Endothelial cell of umbilical vein (primary cell): ENCODE data around the gene UNC119B. TPM values are rescaled to one million over a fixed set of nuclear protein-coding genes. Genes with fewer than 3 reads are reported as not detected.
A peak's percentile ranks its signal among the peaks of the same experiment; 100 is the strongest.

Source experiments
- BruUV-seq: library from RNA; stranded (reverse); fragments of 400-500 nt; replicated peaks from 2 replicates; lab custom pipeline; 2021; lab: Mats Ljungman, UMichigan
- CTCF ChIA-PET: fragments of 300-600, 350-600 bp; sonication (Branson Sonifier 250); formaldehyde crosslinking; loops from one replicate; lab custom pipeline; 2021; ENCODE audit warnings: antibody characterized with exemption, inconsistent platforms; lab: Charles Lee
- POLR2A ChIA-PET: fragments of 300-600, 350-600 bp; sonication (Branson Sonifier 250); formaldehyde crosslinking; loops from one replicate; lab custom pipeline; 2021; ENCODE audit warnings: antibody characterized with exemption, inconsistent platforms; lab: Charles Lee
- DNase-seq: peaks from one replicate; pipeline ENCODE4 v3.0.0-alpha.2; 2011; ENCODE audit warnings: low read depth, low spot score
- FAIRE-seq: peaks from 2 replicates; lab custom pipeline; 2011; peaks lifted over from hg19 to GRCh38; lab: Jason Lieb, UNC
- H2AFZ ChIP-seq: 2 replicates; pipeline ENCODE4 v1.6.0; 2012; ENCODE audit warnings: low read depth, low read length, control low read depth, inconsistent platforms
- H3K27ac ChIP-seq: 2 replicates; pipeline ENCODE4 v1.5.1; 2011; ENCODE audit warnings: low read depth, mild to moderate bottlenecking, control low read depth, low read length, moderate library complexity; ENCODE audit not compliant: insufficient read depth
- H3K27me3 ChIP-seq, 2 experiments: 2 replicates each; pipeline versions ENCODE4 v1.6.0 to v1.6.1; 2011; ENCODE audit warnings: low read length in 2 of 2, mixed read lengths in 1 of 2; ENCODE audit not compliant: control insufficient read depth in 2 of 2, insufficient read depth in 2 of 2
- H3K36me3 ChIP-seq, 2 experiments: 2 replicates in 1 of 2; 3 replicates in 1 of 2; pipeline ENCODE4 v1.5.1; 2011; ENCODE audit warnings: low read length in 2 of 2, mild to moderate bottlenecking in 1 of 2, moderate library complexity in 1 of 2; ENCODE audit not compliant: control insufficient read depth in 2 of 2, insufficient read depth in 2 of 2; ENCODE audit errors: extremely low read depth in 1 of 2
- H3K4me1 ChIP-seq: 3 replicates; pipeline ENCODE4 v1.5.1; 2011; ENCODE audit warnings: mild to moderate bottlenecking, low read length; ENCODE audit not compliant: control insufficient read depth, insufficient read depth; ENCODE audit errors: extremely low read depth
- H3K4me2 ChIP-seq: 2 replicates; pipeline ENCODE4 v1.6.1; 2011; ENCODE audit warnings: low read length, control low read depth, mixed read lengths; ENCODE audit not compliant: insufficient read depth
- H3K4me3 ChIP-seq, 3 experiments: fragments of 200-600 bp in 1 of 3; sonication (generic), shearing (Covaris generic) in 1 of 3; replicated peaks in 1 of 3; 2 replicates each; pipeline ENCODE4 v1.5.1; 2011 to 2016; ENCODE audit warnings: control low read depth in 3 of 3, low read length in 3 of 3, mild to moderate bottlenecking in 2 of 3, inconsistent platforms in 1 of 3, low read depth in 1 of 3, moderate library complexity in 1 of 3; ENCODE audit not compliant: insufficient read depth in 1 of 3
- H3K79me2 ChIP-seq: 2 replicates; pipeline ENCODE4 v1.6.0; 2012; ENCODE audit warnings: low read length, inconsistent platforms; ENCODE audit not compliant: control insufficient read depth, insufficient read depth
- H3K9ac ChIP-seq: replicated peaks from 2 replicates; pipeline ENCODE3; 2011; ENCODE audit warnings: low read length, control low read depth; ENCODE audit not compliant: insufficient read depth; ENCODE audit errors: extremely low read depth
- H3K9me1 ChIP-seq: replicated peaks from 3 replicates; pipeline ENCODE4 v1.6.0; 2011; ENCODE audit warnings: mild to moderate bottlenecking, low read length; ENCODE audit not compliant: control insufficient read depth, insufficient read depth; ENCODE audit errors: extremely low read depth
- H3K9me3 ChIP-seq: replicated peaks from 2 replicates; pipeline ENCODE4 v1.5.1; 2012; ENCODE audit warnings: low read length, inconsistent platforms; ENCODE audit not compliant: control insufficient read depth, insufficient read depth
- H4K20me1 ChIP-seq: replicated peaks from 2 replicates; pipeline ENCODE3; 2011; ENCODE audit warnings: mild to moderate bottlenecking, low read length; ENCODE audit not compliant: control insufficient read depth, insufficient read depth; ENCODE audit errors: extremely low read depth
- EZH2 ChIP-seq: IDR thresholded peaks from 2 replicates; pipeline ENCODE4 v1.6.1; 2012; ENCODE audit warnings: borderline replicate concordance, low read depth, mild to moderate bottlenecking, moderate library complexity, low read length, inconsistent platforms; ENCODE audit not compliant: severe bottlenecking
- FOS ChIP-seq: IDR thresholded peaks from 2 replicates; pipeline ENCODE4 v1.6.1; 2011; ENCODE audit warnings: mild to moderate bottlenecking, low read length, moderate library complexity, borderline replicate concordance; ENCODE audit not compliant: insufficient read depth
- GATA2 ChIP-seq: IDR thresholded peaks from 2 replicates; pipeline ENCODE4 v1.7.0; 2011; ENCODE audit warnings: low read depth, mild to moderate bottlenecking, moderate library complexity, mixed read lengths, low read length; ENCODE audit not compliant: insufficient read length, insufficient read depth
- JUN ChIP-seq: IDR thresholded peaks from 2 replicates; pipeline ENCODE4 v1.6.1; 2011; ENCODE audit warnings: borderline replicate concordance, low read depth; ENCODE audit not compliant: insufficient read length, insufficient read depth
- MYC ChIP-seq: IDR thresholded peaks from one replicate; pipeline ENCODE4 v1.6.1; 2011; ENCODE audit warnings: mild to moderate bottlenecking, low read depth, low read length
- POLR2A ChIP-seq: IDR thresholded peaks from 2 replicates; pipeline ENCODE4 v1.6.1; 2012; ENCODE audit warnings: low read depth, mild to moderate bottlenecking, control low read depth, low read length
- POLR2AphosphoS5 ChIP-seq: IDR thresholded peaks from 2 replicates; pipeline ENCODE4 v1.6.1; 2012; ENCODE audit warnings: low read depth, mild to moderate bottlenecking, control low read depth, low read length, moderate library complexity; ENCODE audit not compliant: insufficient read depth
- dilution Hi-C: fragments of 300-500 bp; cut with MboI; formaldehyde crosslinking; loops from one replicate; pipeline ENCODE4 v1.15.0; 2019; ENCODE audit warnings: low sequenced_read_pairs; ENCODE audit not compliant: extremely low pct_ligation_motif_present
- intact Hi-C: fragments of 100-400 bp; cut with micrococcal nuclease; formaldehyde crosslinking; loops from one replicate; pipeline ENCODE4 v1.10.0; 2022
- polyA plus RNA-seq, 4 experiments: library from polyadenylated mRNA; depleted of rRNA in 3 of 4; stranded (reverse) in 3 of 4; unstranded in 1 of 4; fragments of >200 nt; gene quantifications; 2 replicates each; pipeline versions ENCODE4 v1.2.1 to v1.2.3, GENCODE V29; 2011 to 2012; ENCODE audit warnings: missing spikeins in 1 of 4
- total RNA-seq: library from RNA; stranded (reverse); gene quantifications from 2 replicates; pipeline ENCODE4 v1.2.3, GENCODE V29; 2021
- TF ChIP-seq, protein P1 (sequence below): IDR thresholded peaks from 2 replicates; pipeline ENCODE4 v1.6.1; 2011; ENCODE audit not compliant: insufficient read depth, insufficient read length
- TF ChIP-seq, protein P2 (sequence below), 2 donors: IDR thresholded peaks; 1 replicate in 1 of 2; 2 replicates in 1 of 2; pipeline ENCODE4 v1.5.1; 2011; ENCODE audit warnings: low read length in 2 of 2, mild to moderate bottlenecking in 2 of 2, moderate library complexity in 2 of 2, control low read depth in 1 of 2, inconsistent platforms in 1 of 2, low read depth in 1 of 2; ENCODE audit not compliant: insufficient read depth in 1 of 2; ENCODE audit errors: extremely low read depth in 1 of 2

Gene UNC119B
- total and polyA plus RNA-seq, 2 donors (not counting 3 experiments of a cell fraction or from before 2014, with no cell fraction given), result 23.1 to 33.7 TPM

DNA sequence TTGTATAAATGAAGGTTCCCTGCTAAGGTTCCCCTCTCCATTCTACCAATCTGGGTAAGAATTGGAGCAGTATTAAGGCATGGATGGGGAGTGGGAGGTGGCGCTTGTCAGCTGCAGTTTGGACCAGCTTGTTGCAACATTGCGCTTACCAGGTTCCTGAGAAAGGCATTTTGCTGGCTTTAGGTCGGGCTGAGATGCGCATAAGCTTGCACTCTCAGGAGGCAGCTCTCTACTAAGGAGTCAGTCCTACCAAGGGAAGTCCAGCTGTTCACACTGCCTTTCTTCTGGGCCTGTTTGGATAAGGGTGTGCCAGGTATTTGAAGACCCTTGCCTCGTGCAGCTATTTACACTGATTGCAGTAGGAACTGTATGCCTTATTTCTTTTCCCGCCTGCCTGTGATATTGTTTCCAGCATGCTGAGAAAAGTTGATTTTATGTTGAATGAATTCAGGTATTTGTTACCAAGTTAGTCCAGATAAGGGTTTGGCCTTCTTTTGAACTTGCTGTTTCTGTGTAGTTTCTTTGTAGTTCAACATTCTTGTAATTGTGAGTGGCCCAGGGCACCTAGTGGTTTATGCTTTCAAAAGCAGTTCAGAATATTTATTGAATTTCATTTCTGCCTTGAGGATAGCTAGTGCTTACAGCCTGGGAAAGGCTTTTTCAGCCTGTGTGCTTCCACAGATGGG lies 20.7 kb upstream of the UNC119B start:
- CTCF ChIA-PET, result interaction anchor here (0.5 to 4.1 kb wide), 5 partner anchors 9 to 232 kb away, joined by 3 to 24 read pairs (median 15); no protein-coding TSS in a partner anchor
- Histone ChIP-seq H3K27ac (no peak overlapping the region), H3K79me2 (peaks cover 60% of the 10 kb centered on the region), H3K4me2 (peak overlapping the region; percentile 97), H3K27me3 (no peaks in the 10 kb centered on the region), H4K20me1 (no peaks in the 10 kb centered on the region), H3K9ac (no peak overlapping the region), H3K9me1 (no peaks in the 10 kb centered on the region), H3K4me3 (peak overlapping the region in 2 of 3 experiments; percentile 80 to 88), H3K9me3 (no peaks in the 10 kb centered on the region), H3K4me1 (peaks cover 39% of the 10 kb centered on the region), H3K36me3 (peaks cover 5 to 6% of the 10 kb centered on the region in 2 experiments), H2AFZ (no peak overlapping the region)
- dilution Hi-C loops, result no loop called here
- TF ChIP-seq FOS (no peak), POLR2A (no peak), EZH2 (no peak), GATA2 (no peak), MYC (no peak), POLR2AphosphoS5 (no peak), JUN (no peak)
- TF ChIP-seq, protein P1, sequence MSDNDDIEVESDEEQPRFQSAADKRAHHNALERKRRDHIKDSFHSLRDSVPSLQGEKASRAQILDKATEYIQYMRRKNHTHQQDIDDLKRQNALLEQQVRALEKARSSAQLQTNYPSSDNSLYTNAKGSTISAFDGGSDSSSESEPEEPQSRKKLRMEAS, result no peak
- TF ChIP-seq, protein P2, sequence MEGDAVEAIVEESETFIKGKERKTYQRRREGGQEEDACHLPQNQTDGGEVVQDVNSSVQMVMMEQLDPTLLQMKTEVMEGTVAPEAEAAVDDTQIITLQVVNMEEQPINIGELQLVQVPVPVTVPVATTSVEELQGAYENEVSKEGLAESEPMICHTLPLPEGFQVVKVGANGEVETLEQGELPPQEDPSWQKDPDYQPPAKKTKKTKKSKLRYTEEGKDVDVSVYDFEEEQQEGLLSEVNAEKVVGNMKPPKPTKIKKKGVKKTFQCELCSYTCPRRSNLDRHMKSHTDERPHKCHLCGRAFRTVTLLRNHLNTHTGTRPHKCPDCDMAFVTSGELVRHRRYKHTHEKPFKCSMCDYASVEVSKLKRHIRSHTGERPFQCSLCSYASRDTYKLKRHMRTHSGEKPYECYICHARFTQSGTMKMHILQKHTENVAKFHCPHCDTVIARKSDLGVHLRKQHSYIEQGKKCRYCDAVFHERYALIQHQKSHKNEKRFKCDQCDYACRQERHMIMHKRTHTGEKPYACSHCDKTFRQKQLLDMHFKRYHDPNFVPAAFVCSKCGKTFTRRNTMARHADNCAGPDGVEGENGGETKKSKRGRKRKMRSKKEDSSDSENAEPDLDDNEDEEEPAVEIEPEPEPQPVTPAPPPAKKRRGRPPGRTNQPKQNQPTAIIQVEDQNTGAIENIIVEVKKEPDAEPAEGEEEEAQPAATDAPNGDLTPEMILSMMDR (IDR thresholded peaks at IDR 0.05; ENCODE audit: extremely low read depth in 1 of 2, insufficient read depth in 1 of 2, low read depth in 1 of 2, low read length in 2 of 2), result no peak
- POLR2A ChIA-PET, result no interaction called here
- FAIRE-seq (peak; percentile 37), DNase-seq (no peak)
- intact Hi-C loops, result no loop called here
- no TSS peak for BruUV-seq
